K562 (cell line): ENCODE data around the gene GAS2L1. TPM values are rescaled to one million over a fixed set of nuclear protein-coding genes. Genes with fewer than 3 reads are reported as not detected.

Source experiments
- E2F8 ChIP-seq: fragments of 450-650 bp; IDR thresholded peaks from 2 replicates; pipeline ENCODE4 v1.7.1; 2018; ENCODE audit warnings: mild to moderate bottlenecking, low read depth; ENCODE audit not compliant: partially characterized antibody
- ETV1 ChIP-seq: fragments of 450-650 bp; conservative IDR thresholded peaks from 2 replicates; pipeline ENCODE4 v1.6.1; 2016; ENCODE audit warnings: missing genetic modification characterization, control low read depth, low read depth, missing compliant biosample characterization
- FOSL1 ChIP-seq: fragments of 200-800 bp; sonication (Bioruptor generic); conservative IDR thresholded peaks from 2 replicates; pipeline ENCODE4 v1.6.1; 2016; ENCODE audit warnings: missing genetic modification characterization, missing compliant biosample characterization
- GTF2E2 ChIP-seq: fragments of 200-800 bp; sonication (Bioruptor generic); IDR thresholded peaks from 2 replicates; pipeline ENCODE4 v1.6.1; 2016; ENCODE audit warnings: missing genetic modification characterization, missing compliant biosample characterization
- MCM7 ChIP-seq, 2 experiments: fragments of 450-650 bp; IDR thresholded peaks; 2 replicates each; pipeline ENCODE4 v1.6.1; 2016 to 2018
- MTA3 ChIP-seq: fragments of 450-650 bp; formaldehyde crosslinking; IDR thresholded peaks from 2 replicates; pipeline ENCODE4 v1.6.1; 2017; ENCODE audit warnings: mild to moderate bottlenecking, borderline replicate concordance
- NR2C2 ChIP-seq, 2 experiments: fragments of 200-800 bp in 1 of 2; sonication (Bioruptor generic) in 1 of 2; sonication (generic) in 1 of 2; formaldehyde crosslinking in 1 of 2; IDR thresholded peaks; 2 replicates each; pipeline versions ENCODE4 v1.6.1 to v1.8.0; 2016 to 2022; ENCODE audit warnings: mild to moderate bottlenecking in 1 of 2, missing compliant biosample characterization in 1 of 2, missing genetic modification characterization in 1 of 2, missing genetic modification reagents in 1 of 2
- PHF21A ChIP-seq: fragments of 450-650 bp; IDR thresholded peaks from 2 replicates; pipeline ENCODE4 v1.6.1; 2017; ENCODE audit warnings: low read depth, borderline replicate concordance
- PYGO2 ChIP-seq: fragments of 450-650 bp; IDR thresholded peaks from 2 replicates; pipeline ENCODE4 v1.6.1; 2016; ENCODE audit warnings: mild to moderate bottlenecking, missing genetic modification characterization, moderate library complexity, missing compliant biosample characterization
- RBM14 ChIP-seq: fragments of 200-400 bp; formaldehyde crosslinking; IDR thresholded peaks from 2 replicates; pipeline ENCODE4 v1.6.1; 2018; ENCODE audit warnings: low read depth, mild to moderate bottlenecking, low read length, moderate library complexity, borderline replicate concordance; ENCODE audit not compliant: insufficient read depth
- RBM17 ChIP-seq: fragments of 200-400 bp; formaldehyde crosslinking; IDR thresholded peaks from 2 replicates; pipeline ENCODE4 v1.6.1; 2017; ENCODE audit warnings: low read depth, mild to moderate bottlenecking, low read length, borderline replicate concordance
- ZSCAN29 ChIP-seq: fragments of 450-650 bp; IDR thresholded peaks from 2 replicates; pipeline ENCODE4 v1.6.1; 2017
- polyA plus RNA-seq, 8 experiments: library from polyadenylated mRNA; depleted of rRNA in 4 of 8; stranded (reverse) in 5 of 8; unstranded in 3 of 8; fragments of >200 nt; fragmentation: Nextera tagmentation in 2 of 8; fragmentation: Illumina TruSeq in 1 of 8; extraction: Ambion mirVana in 2 of 8; extraction: Trizol in 1 of 8; gene quantifications; 2 replicates each; pipeline versions ENCODE4 v1.2.1 to v1.2.3, GENCODE V29; 2011 to 2014; ENCODE audit warnings: inconsistent platforms in 1 of 8, missing spikeins in 1 of 8
- total RNA-seq, 7 experiments: library from RNA; depleted of rRNA in 6 of 7; stranded (reverse); fragments of >200 nt in 6 of 7; fragmentation: Illumina TruSeq in 2 of 7; extraction: Trizol in 2 of 7; gene quantifications; 2 replicates each; pipeline versions ENCODE4 v1.2.1 to v1.2.3, GENCODE V29; 2011 to 2021; ENCODE audit warnings: low replicate concordance in 1 of 7
- TF ChIP-seq, protein P1 (sequence below): IDR thresholded peaks from 2 replicates; pipeline ENCODE4 v1.6.1; 2016; ENCODE audit warnings: missing genetic modification characterization, missing compliant biosample characterization
- TF ChIP-seq, protein P2 (sequence below), 2 experiments: fragments of 450-650 bp; IDR thresholded peaks; 2 replicates each; pipeline ENCODE4 v1.6.1; 2016; ENCODE audit warnings: mild to moderate bottlenecking in 2 of 2, borderline replicate concordance in 1 of 2, low read depth in 1 of 2, moderate library complexity in 1 of 2

Gene GAS2L1
- total and polyA plus RNA-seq, 9 of the 15 experiments (the other 6 are each of a cell fraction or from before 2014, with no cell fraction given), result 0.56 to 19.7 (median 3.2) TPM

DNA sequence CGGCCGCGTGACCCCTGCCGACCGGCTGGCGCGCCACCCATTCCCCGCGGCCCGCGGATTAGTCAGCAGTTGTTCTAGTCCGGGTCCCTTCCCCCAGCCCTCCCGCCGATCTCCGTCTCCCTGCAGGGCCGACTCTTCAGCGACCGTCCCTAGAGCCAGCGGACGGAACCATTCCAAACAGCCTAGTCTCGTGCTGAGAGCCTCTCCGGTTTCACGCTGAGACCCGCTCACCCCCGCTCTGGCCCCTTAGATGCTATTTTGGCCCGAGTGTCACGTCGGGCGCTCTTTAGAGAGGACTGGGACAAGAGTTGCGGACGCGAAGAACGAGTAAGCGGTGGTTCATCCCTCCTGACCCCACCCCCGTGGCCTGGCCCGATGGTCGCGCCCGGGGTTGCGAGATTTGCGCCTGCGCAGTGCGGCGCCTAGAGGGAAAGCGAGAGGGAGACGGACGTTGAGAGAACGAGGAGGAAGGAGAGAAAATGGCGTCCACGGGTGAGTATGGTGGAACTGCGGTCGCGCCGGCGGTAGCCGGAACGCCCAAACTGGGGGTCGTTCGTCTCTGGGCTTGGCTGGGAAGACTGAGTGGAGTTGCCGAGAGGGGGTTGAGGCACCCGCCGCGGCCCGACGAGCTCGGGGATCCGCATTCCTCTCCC lies 38.5 kb upstream of the GAS2L1 start, which contains the start of the genes EWSR1 and RHBDD3 (continued):
- no peak for TF ChIP-seq ZSCAN29
- TF ChIP-seq MTA3, result peak; percentile 40; the same call in 1 of the 2 replicates
- no peak for TF ChIP-seq E2F8
- TF ChIP-seq FOSL1 (tag), result peak; percentile 78
- no peak for TF ChIP-seq RBM14
- TF ChIP-seq PYGO2 (tag), result no peak
- TF ChIP-seq GTF2E2 (tag), result 0 out of 2 replicates have a peak, but pooled peaks have one; percentile 13
- TF ChIP-seq PHF21A, result 0 out of 2 replicates have a peak, but pooled peaks have one; percentile 35
- TF ChIP-seq ETV1 (tag), result no peak
- TF ChIP-seq MCM7 (IDR thresholded peaks at IDR 0.05), result no peak
- TF ChIP-seq, protein P1, sequence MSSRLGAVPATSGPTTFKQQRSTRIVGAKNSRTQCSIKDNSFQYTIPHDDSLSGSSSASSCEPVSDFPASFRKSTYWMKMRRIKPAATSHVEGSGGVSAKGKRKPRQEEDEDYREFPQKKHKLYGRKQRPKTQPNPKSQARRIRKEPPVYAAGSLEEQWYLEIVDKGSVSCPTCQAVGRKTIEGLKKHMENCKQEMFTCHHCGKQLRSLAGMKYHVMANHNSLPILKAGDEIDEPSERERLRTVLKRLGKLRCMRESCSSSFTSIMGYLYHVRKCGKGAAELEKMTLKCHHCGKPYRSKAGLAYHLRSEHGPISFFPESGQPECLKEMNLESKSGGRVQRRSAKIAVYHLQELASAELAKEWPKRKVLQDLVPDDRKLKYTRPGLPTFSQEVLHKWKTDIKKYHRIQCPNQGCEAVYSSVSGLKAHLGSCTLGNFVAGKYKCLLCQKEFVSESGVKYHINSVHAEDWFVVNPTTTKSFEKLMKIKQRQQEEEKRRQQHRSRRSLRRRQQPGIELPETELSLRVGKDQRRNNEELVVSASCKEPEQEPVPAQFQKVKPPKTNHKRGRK (tag), result no peak
- TF ChIP-seq RBM17, result no peak
- TF ChIP-seq NR2C2 (CRISPR knock-in tag; IDR thresholded peaks at IDR 0.05), result peak; percentile 83
- TF ChIP-seq NR2C2 (tag; IDR thresholded peaks at IDR 0.05), result peak; percentile 96
- TF ChIP-seq, protein P2, sequence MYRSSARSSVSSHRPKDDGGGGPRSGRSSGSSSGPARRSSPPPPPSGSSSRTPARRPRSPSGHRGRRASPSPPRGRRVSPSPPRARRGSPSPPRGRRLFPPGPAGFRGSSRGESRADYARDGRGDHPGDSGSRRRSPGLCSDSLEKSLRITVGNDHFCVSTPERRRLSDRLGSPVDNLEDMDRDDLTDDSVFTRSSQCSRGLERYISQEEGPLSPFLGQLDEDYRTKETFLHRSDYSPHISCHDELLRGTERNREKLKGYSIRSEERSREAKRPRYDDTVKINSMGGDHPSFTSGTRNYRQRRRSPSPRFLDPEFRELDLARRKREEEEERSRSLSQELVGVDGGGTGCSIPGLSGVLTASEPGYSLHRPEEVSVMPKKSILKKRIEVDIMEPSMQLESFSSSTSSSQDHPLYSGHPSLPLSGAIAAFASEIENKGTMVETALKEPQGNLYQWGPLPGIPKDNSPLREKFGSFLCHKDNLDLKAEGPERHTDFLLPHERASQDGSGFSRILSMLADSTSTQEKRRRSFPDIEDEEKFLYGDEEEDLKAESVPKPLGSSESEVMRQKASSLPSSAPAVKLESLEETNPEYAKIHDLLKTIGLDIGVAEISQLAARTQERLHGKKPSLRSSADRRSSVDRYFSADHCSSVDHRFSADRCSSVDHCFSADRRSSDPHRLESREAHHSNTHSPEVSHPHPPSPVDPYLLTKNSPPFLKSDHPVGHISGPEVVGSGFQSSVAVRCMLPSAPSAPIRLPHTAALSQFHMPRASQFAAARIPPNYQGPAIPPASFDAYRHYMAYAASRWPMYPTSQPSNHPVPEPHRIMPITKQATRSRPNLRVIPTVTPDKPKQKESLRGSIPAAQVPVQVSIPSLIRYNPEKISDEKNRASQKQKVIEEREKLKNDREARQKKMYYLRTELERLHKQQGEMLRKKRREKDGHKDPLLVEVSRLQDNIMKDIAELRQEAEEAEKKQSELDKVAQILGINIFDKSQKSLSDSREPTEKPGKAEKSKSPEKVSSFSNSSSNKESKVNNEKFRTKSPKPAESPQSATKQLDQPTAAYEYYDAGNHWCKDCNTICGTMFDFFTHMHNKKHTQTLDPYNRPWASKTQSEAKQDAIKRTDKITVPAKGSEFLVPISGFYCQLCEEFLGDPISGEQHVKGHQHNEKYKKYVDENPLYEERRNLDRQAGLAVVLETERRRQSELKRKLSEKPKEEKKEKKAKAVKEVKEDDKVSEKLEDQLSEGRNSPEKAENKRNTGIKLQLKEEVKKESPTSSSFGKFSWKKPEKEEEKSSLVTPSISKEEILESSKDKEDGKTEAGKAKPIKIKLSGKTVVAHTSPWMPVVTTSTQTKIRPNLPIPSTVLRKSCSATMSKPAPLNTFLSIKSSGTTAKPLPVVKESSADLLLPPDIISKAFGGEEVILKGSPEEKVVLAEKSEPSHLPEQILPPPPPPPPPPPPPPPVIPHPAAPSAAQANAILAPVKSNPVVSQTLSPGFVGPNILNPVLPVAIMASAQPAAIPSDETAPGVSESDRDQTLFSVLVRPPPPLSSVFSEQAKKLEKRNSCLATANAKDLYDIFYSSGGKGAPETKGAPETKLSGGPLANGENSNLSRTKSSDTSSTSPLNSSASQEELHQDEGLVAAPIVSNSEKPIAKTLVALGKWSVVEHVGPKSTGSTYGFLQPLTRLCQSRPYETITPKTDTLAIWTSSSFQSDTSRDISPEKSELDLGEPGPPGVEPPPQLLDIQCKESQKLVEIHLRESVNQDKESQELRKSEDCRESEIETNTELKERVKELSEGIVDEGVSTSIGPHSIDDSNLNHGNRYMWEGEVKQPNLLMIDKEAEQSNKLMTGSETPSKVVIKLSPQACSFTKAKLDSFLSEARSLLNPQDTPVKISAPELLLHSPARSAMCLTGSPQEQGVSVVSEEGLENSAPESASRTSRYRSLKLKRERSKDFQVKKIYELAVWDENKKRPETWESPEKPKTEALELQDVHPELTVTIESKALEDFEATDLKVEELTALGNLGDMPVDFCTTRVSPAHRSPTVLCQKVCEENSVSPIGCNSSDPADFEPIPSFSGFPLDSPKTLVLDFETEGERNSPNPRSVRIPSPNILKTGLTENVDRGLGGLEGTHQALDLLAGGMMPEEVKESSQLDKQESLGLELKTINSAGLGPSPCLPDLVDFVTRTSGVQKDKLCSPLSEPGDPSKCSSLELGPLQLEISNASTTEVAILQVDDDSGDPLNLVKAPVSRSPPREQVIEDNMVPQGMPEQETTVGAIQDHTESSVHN (IDR thresholded peaks at IDR 0.05; ENCODE audit: borderline replicate concordance in 1 of 2, low read depth in 1 of 2), result no peak
